GM18517 (cell line): Measurements from ENCODE around the gene MGAT4A.
A peak's percentile ranks its signal among the peaks of the same experiment; 100 is the strongest.
"Not testable (repeated sequence)": the region's sequence is repeated elsewhere in the genome, so short reads cannot be mapped to it uniquely, and the experiment has no call there.

Experiments used
- ATAC-seq: cut with Tn5 transposase; IDR thresholded peaks from one replicate; pipeline ENCODE4 v1.9.1; 2021; ENCODE audit warnings: mild to moderate bottlenecking, moderate library complexity; ENCODE audit not compliant: unreplicated experiment

MGAT4A gene

GRCh38 chr2:98759827-98760625 lies 29.1 kb upstream of the MGAT4A start:
- ATAC-seq: no peak

- ATAC-seq: no peak
These were observed 28.4 kb upstream of the MGAT4A start for GRCh38 chr2:98759338-98759737.

GRCh38 chr2:98757904-98758421 lies 27.0 kb upstream of the MGAT4A start:
- ATAC-seq: peak; percentile 87

GRCh38 chr2:98753801-98754200 lies 22.9 kb upstream of the MGAT4A start:
- no peak for ATAC-seq

- not testable (repeated sequence) for ATAC-seq
These were observed 21.8 kb upstream of the MGAT4A start for GRCh38 chr2:98752711-98753110.

GRCh38 chr2:98751748-98752147 lies 20.8 kb upstream of the MGAT4A start:
- no peak for ATAC-seq

GRCh38 chr2:98750593-98751282 lies 19.8 kb upstream of the MGAT4A start:
- no peak for ATAC-seq

- no peak for ATAC-seq
These were observed 18.1 kb upstream of the MGAT4A start for GRCh38 chr2:98749066-98749450.

- no peak for ATAC-seq
These were observed 17.5 kb upstream of the MGAT4A start for GRCh38 chr2:98748292-98749065.

- ATAC-seq: no peak
These were observed 17.0 kb upstream of the MGAT4A start for GRCh38 chr2:98747888-98748287.

GRCh38 chr2:98746426-98746825 lies 15.5 kb upstream of the MGAT4A start:
- no peak for ATAC-seq

GRCh38 chr2:98744595-98744994 lies 13.7 kb upstream of the MGAT4A start:
- ATAC-seq: no peak

GRCh38 chr2:98743835-98744234 lies 12.9 kb upstream of the MGAT4A start:
- no peak for ATAC-seq

- ATAC-seq: no peak
These were observed 8.1 kb upstream of the MGAT4A start for GRCh38 chr2:98739020-98739419.

- no peak for ATAC-seq
These were observed 7.4 kb upstream of the MGAT4A start for GRCh38 chr2:98738304-98738703.

GRCh38 chr2:98737848-98738247 lies 6.9 kb upstream of the MGAT4A start:
- ATAC-seq: no peak

GRCh38 chr2:98736464-98736889 lies 5.5 kb upstream of the MGAT4A start:
- ATAC-seq: no peak

GRCh38 chr2:98734823-98735260 lies 3.9 kb upstream of the MGAT4A start:
- no peak for ATAC-seq

GRCh38 chr2:98734162-98734561 lies 3.2 kb upstream of the MGAT4A start:
- ATAC-seq: no peak

- no peak for ATAC-seq
These were observed 1.6 kb upstream of the MGAT4A start for GRCh38 chr2:98732430-98733051.

- no peak for ATAC-seq
These were observed 990 bp upstream of the MGAT4A start for GRCh38 chr2:98731894-98732349.
